MM.1S (cell line): ENCODE results near the gene MCEE.
A peak's percentile ranks its signal among the peaks of the same experiment; 100 is the strongest.

Experiments
- DNase-seq: peaks from one replicate; pipeline ENCODE4 v3.0.0-alpha.2; 2015
- H2AFZ ChIP-seq: fragments of 300-600 bp; sonication (generic); 2 replicates; pipeline ENCODE4 v1.6.0; 2016; ENCODE audit warnings: antibody characterized with exemption, low read length
- H3F3A ChIP-seq: fragments of 300-600 bp; sonication (generic); 2 replicates; pipeline ENCODE4 v1.6.1; 2016; ENCODE audit warnings: mild to moderate bottlenecking, antibody characterized with exemption, low read length, moderate library complexity, mixed read lengths; ENCODE audit not compliant: insufficient read depth
- H3K27ac ChIP-seq: fragments of 300-600 bp; sonication (generic); 2 replicates; pipeline ENCODE4 v1.5.1; 2016; ENCODE audit warnings: mild to moderate bottlenecking, low read length
- H3K27me3 ChIP-seq: fragments of 300-600 bp; sonication (generic); replicated peaks from 2 replicates; pipeline ENCODE4 v1.6.0; 2016; ENCODE audit warnings: low read length; ENCODE audit not compliant: insufficient read depth
- H3K36me3 ChIP-seq: fragments of 300-600 bp; sonication (generic); replicated peaks from 2 replicates; pipeline ENCODE4 v1.6.1; 2016; ENCODE audit warnings: mild to moderate bottlenecking, low read length, mixed read lengths; ENCODE audit not compliant: insufficient read depth
- H3K4me1 ChIP-seq: fragments of 300-600 bp; sonication (generic); 2 replicates; pipeline ENCODE4 v1.6.1; 2016; ENCODE audit warnings: low read length, mixed read lengths
- H3K4me2 ChIP-seq: fragments of 300-600 bp; sonication (generic); 2 replicates; pipeline ENCODE4 v1.6.0; 2016; ENCODE audit warnings: low read depth, low read length
- H3K4me3 ChIP-seq: fragments of 300-600 bp; sonication (generic); 2 replicates; pipeline ENCODE4 v1.5.1; 2016; ENCODE audit warnings: low read length, mixed read lengths
- H3K79me2 ChIP-seq: fragments of 300-600 bp; sonication (generic); 2 replicates; pipeline ENCODE4 v1.6.1; 2016; ENCODE audit warnings: mixed run types, low read length, mixed read lengths
- H3K9ac ChIP-seq: fragments of 300-600 bp; sonication (generic); 2 replicates; pipeline ENCODE4 v1.6.1; 2016; ENCODE audit warnings: low read length, mixed read lengths
- H3K9me2 ChIP-seq: fragments of 300-600 bp; sonication (generic); replicated peaks from 2 replicates; pipeline ENCODE4 v1.6.1; 2016; ENCODE audit warnings: mild to moderate bottlenecking, low read length, mixed read lengths; ENCODE audit not compliant: insufficient read depth
- H3K9me3 ChIP-seq: fragments of 300-600 bp; sonication (generic); replicated peaks from 2 replicates; pipeline ENCODE4 v1.6.1; 2016; ENCODE audit warnings: mild to moderate bottlenecking, low read length, mixed read lengths; ENCODE audit not compliant: insufficient read depth
- H4K20me1 ChIP-seq: fragments of 300-600 bp; sonication (generic); 2 replicates; pipeline ENCODE4 v1.6.1; 2016; ENCODE audit warnings: mild to moderate bottlenecking, low read length, moderate library complexity, mixed read lengths; ENCODE audit not compliant: insufficient read depth
- EZH2 ChIP-seq: fragments of 300-600 bp; sonication (generic); optimal IDR thresholded peaks from 2 replicates; pipeline ENCODE3; 2017; ENCODE audit warnings: low read depth, mild to moderate bottlenecking, antibody characterized with exemption, low read length, mixed read lengths
- EZH2phosphoT487 ChIP-seq: fragments of 300-600 bp; sonication (generic); IDR thresholded peaks from 2 replicates; pipeline ENCODE4 v1.6.1; 2018; ENCODE audit warnings: antibody characterized with exemption, low read length
- TF ChIP-seq, protein P1 (sequence below): fragments of 300-600 bp; sonication (generic); IDR thresholded peaks from 2 replicates; pipeline ENCODE4 v1.5.1; 2016; ENCODE audit warnings: antibody characterized with exemption, low read length, mixed read lengths

Gene MCEE

GRCh38 chr2:71070294-71071093, 59.5 kb downstream of the MCEE start:
- Histone ChIP-seq H3K9ac (no peak overlapping the region), H3K4me1 (peaks cover 39% of the 10 kb centered on the region)
- no peak for TF ChIP-seq EZH2phosphoT487
- TF ChIP-seq, protein P1, sequence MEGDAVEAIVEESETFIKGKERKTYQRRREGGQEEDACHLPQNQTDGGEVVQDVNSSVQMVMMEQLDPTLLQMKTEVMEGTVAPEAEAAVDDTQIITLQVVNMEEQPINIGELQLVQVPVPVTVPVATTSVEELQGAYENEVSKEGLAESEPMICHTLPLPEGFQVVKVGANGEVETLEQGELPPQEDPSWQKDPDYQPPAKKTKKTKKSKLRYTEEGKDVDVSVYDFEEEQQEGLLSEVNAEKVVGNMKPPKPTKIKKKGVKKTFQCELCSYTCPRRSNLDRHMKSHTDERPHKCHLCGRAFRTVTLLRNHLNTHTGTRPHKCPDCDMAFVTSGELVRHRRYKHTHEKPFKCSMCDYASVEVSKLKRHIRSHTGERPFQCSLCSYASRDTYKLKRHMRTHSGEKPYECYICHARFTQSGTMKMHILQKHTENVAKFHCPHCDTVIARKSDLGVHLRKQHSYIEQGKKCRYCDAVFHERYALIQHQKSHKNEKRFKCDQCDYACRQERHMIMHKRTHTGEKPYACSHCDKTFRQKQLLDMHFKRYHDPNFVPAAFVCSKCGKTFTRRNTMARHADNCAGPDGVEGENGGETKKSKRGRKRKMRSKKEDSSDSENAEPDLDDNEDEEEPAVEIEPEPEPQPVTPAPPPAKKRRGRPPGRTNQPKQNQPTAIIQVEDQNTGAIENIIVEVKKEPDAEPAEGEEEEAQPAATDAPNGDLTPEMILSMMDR: peak; percentile 8; the same call in 1 of the 2 replicates

DNA sequence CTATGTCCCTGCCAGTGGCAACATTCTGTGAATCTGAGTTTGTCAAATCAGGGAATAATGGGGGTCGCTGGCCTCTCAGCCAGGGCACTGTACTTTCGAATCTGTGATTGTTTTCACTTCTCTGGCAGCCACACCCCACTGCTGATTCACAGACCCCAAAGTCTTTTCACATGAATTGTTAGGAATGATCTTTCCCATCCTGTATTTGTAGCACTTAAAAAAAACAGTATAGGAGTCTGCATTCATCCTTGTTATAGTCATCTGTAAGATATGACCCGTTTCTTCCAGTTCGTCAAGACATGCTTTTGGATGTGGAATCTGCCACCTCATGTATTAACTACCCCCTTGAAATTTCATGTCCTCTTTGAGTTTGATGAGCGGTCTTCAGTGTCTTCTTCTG, 60.7 kb downstream of the MCEE start:
- Histone ChIP-seq H2AFZ (no peak overlapping the region), H3K4me3 (peak overlapping the region; percentile 79), H3F3A (peaks cover 25% of the 10 kb centered on the region), H3K4me1 (peaks cover 50% of the 10 kb centered on the region), H3K4me2 (peak overlapping the region; percentile 94), H3K27ac (no peak overlapping the region), H3K36me3 (no peaks in the 10 kb centered on the region), H3K9me3 (no peaks in the 10 kb centered on the region), H3K27me3 (no peaks in the 10 kb centered on the region), H3K79me2 (peaks cover 50% of the 10 kb centered on the region), H3K9ac (peak overlapping the region; percentile 82; the same call in 1 of the 2 replicates), H3K9me2 (no peaks in the 10 kb centered on the region), H4K20me1 (no peaks in the 10 kb centered on the region)
- no peak for TF ChIP-seq EZH2phosphoT487
- TF ChIP-seq, protein P1: no peak
- TF ChIP-seq EZH2: no peak
- DNase-seq: no peak

More at GRCh38 chr2:71070294-71071093, 59.5 kb downstream of the MCEE start:
- Histone ChIP-seq H3K4me3 (peak overlapping the region; percentile 37; the same call in 1 of the 2 replicates), H2AFZ (no peak overlapping the region), H3K4me2 (peak overlapping the region; percentile 72), H3K27ac (no peak overlapping the region), H3K79me2 (peaks cover 53% of the 10 kb centered on the region), H3K36me3 (no peaks in the 10 kb centered on the region), H3K27me3 (no peaks in the 10 kb centered on the region), H3F3A (peaks cover 17% of the 10 kb centered on the region), H4K20me1 (no peaks in the 10 kb centered on the region), H3K9me2 (no peaks in the 10 kb centered on the region), H3K9me3 (no peaks in the 10 kb centered on the region)
- no peak for DNase-seq

DNA sequence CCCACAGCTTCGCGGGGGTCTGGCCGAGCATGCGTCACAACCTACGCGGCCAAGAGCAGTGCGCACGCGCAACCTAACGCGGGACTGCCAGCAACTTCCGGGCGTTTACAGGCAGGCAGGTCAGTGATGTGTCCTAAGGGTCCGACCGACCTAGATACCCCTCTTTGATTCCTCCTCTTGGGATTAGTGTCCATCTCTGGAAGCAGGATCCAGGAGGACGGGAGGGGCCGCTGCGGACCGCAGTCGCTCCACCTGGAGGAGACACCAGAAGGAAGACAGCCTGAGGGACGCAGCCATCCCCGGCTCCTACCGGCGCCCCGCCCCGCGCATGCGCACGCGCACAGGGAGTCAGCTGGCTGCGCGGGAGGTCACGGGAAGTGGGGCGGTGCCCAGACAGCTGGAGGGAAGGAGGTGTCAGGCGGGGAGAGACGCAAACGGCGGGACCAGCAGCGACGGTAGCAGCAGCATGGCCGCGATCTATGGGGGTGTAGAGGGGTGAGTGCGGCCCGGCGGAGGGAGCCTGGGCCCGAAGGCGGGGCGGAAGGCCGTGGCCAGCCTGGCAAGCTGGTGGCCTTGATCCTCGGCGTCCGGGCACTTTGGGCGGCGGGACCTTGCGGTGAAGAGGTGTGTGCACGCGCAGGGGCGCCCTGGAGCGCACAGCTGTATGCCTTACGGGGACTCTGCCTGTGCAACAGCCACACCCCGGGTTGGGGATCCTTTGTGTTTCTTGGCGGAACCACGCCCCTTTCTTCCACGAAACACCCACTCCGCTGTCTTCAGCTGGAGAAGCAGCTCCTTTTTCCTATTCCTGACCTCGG, 61.6 kb downstream of the MCEE start, which contains the start of gene NAGK:
TSS of gene NAGK (plus strand) at position 431 of the 818 bp plus-strand sequence. CDS start at position 467, 36 bp downstream.
- Histone ChIP-seq H3K9me2 (no peaks in the 10 kb centered on the region), H3K9me3 (no peaks in the 10 kb centered on the region), H2AFZ (peak within 1 kb of the TSS; percentile 86), H3F3A (peaks cover 25% of the 10 kb centered on the region), H3K4me1 (peaks cover 58% of the 10 kb centered on the region), H4K20me1 (no peaks in the 10 kb centered on the region), H3K27me3 (no peaks in the 10 kb centered on the region), H3K4me2 (peak within 1 kb of the TSS; percentile 94), H3K27ac (peak within 1 kb of the TSS; percentile 62), H3K9ac (peak within 1 kb of the TSS; percentile 82), H3K79me2 (peaks cover 41% of the 10 kb centered on the region), H3K36me3 (no peaks in the 10 kb centered on the region), H3K4me3 (peak within 1 kb of the TSS; percentile 79)
- TF ChIP-seq EZH2 (no peak), EZH2phosphoT487 (no peak)
- TF ChIP-seq, protein P1: no peak
- DNase-seq: peak; percentile 97
